ENCODE results near the gene AQP12B. TPM values are rescaled to one million over a fixed set of nuclear protein-coding genes. Genes with fewer than 3 reads are reported as not detected.
"Not testable (repeated sequence)": the region's sequence is repeated elsewhere in the genome, so short reads cannot be mapped to it uniquely, and the experiment has no call there.

AQP12B gene, protein sequence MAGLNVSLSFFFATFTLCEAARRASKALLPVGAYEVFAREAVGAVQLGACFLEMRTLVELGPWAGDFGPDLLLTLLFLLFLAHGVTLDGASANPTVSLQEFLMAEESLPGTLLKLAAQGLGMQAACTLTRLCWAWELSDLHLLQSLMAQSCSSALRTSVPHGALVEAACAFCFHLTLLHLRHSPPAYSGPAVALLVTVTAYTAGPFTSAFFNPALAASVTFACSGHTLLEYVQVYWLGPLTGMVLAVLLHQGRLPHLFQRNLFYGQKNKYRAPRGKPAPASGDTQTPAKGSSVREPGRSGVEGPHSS
- total RNA-seq (2022) (not detected in 2 replicates), Bru-seq, nascent RNA (not detected), BruChase-seq, experiment 1, labeled RNA remaining after a 6-hour chase (not detected), BruChase-seq, experiment 2, labeled RNA remaining after a 2-hour chase (not detected)
- long read RNA-seq: 0 reads

- H3K36me3 Mint-ChIP-seq (ENCODE audit: insufficient read depth, unreplicated experiment); H3K9me3 Mint-ChIP-seq (ENCODE audit: unreplicated experiment); H3K4me3 Mint-ChIP-seq (ENCODE audit: unreplicated experiment); CTCF ChIA-PET; BruUV-seq (replicated peaks); H3K27ac Mint-ChIP-seq (ENCODE audit: low read depth, unreplicated experiment); intact Hi-C loops (cut with micrococcal nuclease); H3K4me1 Mint-ChIP-seq (ENCODE audit: insufficient read depth, unreplicated experiment); DNase-seq (ENCODE audit: unreplicated experiment); POLR2A ChIA-PET: not testable (repeated sequence)
- peaks cover 14% of the 10 kb centered on the region for H3K27me3 Mint-ChIP-seq (ENCODE audit: insufficient read depth, unreplicated experiment)
Observed at GRCh38 chr2:240682431-240683224, at the start of gene AQP12B. Gene AQP12B, minus strand, starts transcription at chr2:240682885. Its CDS starts 48 bp downstream, at chr2:240682837.

DNA sequence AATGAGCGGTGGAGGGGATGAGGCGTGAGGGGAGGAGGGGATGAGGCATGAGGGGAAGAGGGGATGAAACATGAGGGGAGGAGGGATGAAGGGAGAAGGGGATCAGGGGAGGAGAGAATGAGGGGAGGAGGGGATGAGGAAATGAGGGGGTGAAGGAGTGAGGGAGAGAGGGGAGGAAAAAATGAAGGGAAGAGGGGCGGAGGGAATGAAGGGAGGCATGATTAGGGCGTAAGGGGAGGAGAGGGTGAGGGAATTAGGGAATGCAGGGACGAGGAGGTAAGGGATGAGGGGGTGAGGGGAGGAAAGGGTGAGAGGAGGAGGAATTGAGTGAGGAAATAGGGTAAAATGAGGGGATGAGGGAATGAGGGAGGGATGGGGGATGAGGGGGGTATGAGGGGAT lies 49.5 kb upstream of the AQP12B start:
- Mint-ChIP-seq H3K4me1 (ENCODE audit: insufficient read depth, unreplicated experiment) (no peaks in the 10 kb centered on the region), H3K27me3 (ENCODE audit: insufficient read depth, unreplicated experiment) (peaks cover 44% of the 10 kb centered on the region), H3K27ac (ENCODE audit: low read depth, unreplicated experiment) (no peak overlapping the region), H3K9me3 (ENCODE audit: unreplicated experiment) (no peaks in the 10 kb centered on the region), H3K36me3 (ENCODE audit: insufficient read depth, unreplicated experiment) (no peaks in the 10 kb centered on the region), H3K4me3 (ENCODE audit: unreplicated experiment) (no peak overlapping the region)
- intact Hi-C loops (cut with micrococcal nuclease): no loop called here
- POLR2A ChIA-PET: no interaction called here
- BruUV-seq (replicated peaks): no TSS peak
- no peak for TF ChIP-seq CTCF (IDR thresholded peaks at IDR 0.05; ENCODE audit: unreplicated experiment)
- DNase-seq (ENCODE audit: unreplicated experiment): no peak
- CTCF ChIA-PET: no interaction called here

DNA sequence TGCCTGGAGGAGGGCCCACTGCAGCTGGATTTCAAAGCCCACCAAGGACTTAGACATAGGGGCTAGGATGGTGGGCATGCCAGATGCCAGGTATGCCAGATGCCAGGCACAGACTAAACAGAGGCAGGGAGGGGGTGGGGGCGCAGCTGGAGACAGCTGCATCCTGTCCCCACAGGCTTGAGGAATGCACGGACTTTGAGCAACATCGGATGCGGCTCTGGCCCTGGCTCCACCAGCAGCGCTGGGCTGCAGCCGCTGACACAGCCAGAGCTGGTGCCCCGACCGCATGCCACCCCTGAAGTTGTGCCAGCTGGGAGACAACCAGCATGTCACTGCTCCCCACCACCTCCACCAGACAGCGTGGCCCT lies 48.5 kb upstream of the AQP12B start:
- POLR2A ChIA-PET: no interaction called here
- H3K36me3 Mint-ChIP-seq (ENCODE audit: insufficient read depth, unreplicated experiment): no peaks in the 10 kb centered on the region
- peaks cover 54% of the 10 kb centered on the region for H3K27me3 Mint-ChIP-seq (ENCODE audit: insufficient read depth, unreplicated experiment)
- no peaks in the 10 kb centered on the region for H3K4me1 Mint-ChIP-seq (ENCODE audit: insufficient read depth, unreplicated experiment)
- BruUV-seq (replicated peaks): no TSS peak
- no peaks in the 10 kb centered on the region for H3K9me3 Mint-ChIP-seq (ENCODE audit: unreplicated experiment)
- no peak overlapping the region for H3K27ac Mint-ChIP-seq (ENCODE audit: low read depth, unreplicated experiment)
- CTCF ChIA-PET: interaction anchor here (0.6 kb wide), 1 partner anchor 12 kb away, joined by 3 read pairs; no protein-coding TSS in a partner anchor
- TF ChIP-seq CTCF (IDR thresholded peaks at IDR 0.05; ENCODE audit: unreplicated experiment): no peak
- DNase-seq (ENCODE audit: unreplicated experiment): no peak
- H3K4me3 Mint-ChIP-seq (ENCODE audit: unreplicated experiment): no peak overlapping the region
- intact Hi-C loops (cut with micrococcal nuclease): no loop called here

DNA sequence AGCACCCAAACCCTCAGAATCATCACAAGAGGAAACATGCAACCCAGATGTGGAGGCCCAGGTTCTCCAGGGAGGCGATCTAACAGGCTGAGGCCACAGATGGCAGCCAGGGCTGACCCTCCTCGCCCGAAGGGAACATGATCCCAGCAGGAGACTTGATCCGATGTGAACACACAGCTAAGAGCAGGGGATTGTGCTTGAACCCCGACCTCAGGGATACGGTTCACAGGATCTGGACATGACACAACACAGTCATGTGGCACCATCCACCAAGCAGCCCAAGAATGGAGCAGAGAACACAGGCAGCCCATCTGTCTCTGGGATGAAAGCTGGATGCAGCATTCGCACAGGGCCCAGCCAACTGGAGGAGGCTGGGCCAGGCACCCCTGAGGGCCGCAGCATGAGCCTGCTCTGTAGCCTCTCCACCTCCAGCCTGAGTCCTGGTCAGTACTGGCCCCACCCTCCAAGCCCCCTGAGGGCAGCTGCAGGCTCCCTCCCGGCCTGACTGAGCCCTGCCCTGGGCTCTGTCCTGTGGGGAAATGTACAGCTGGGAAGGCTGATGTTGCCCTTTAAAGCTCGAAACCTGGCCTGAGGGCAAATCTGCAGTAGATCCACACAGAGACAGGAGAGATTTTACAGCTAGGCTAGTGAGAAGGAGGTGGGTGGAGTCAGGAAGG lies 48.0 kb upstream of the AQP12B start:
- Mint-ChIP-seq H3K36me3 (ENCODE audit: insufficient read depth, unreplicated experiment) (no peaks in the 10 kb centered on the region), H3K4me3 (ENCODE audit: unreplicated experiment) (no peak overlapping the region), H3K9me3 (ENCODE audit: unreplicated experiment) (no peaks in the 10 kb centered on the region), H3K27me3 (ENCODE audit: insufficient read depth, unreplicated experiment) (peaks cover 56% of the 10 kb centered on the region), H3K4me1 (ENCODE audit: insufficient read depth, unreplicated experiment) (no peaks in the 10 kb centered on the region), H3K27ac (ENCODE audit: low read depth, unreplicated experiment) (no peak overlapping the region)
- TF ChIP-seq CTCF (IDR thresholded peaks at IDR 0.05; ENCODE audit: unreplicated experiment): no peak
- ChIA-PET CTCF (interaction anchor here (0.5 to 0.6 kb wide), 2 partner anchors 12 to 320 kb away, joined by 3 to 4 read pairs; no protein-coding TSS in a partner anchor), POLR2A (no interaction called here)
- DNase-seq (ENCODE audit: unreplicated experiment): no peak
- no TSS peak for BruUV-seq (replicated peaks)
- intact Hi-C loops (cut with micrococcal nuclease): no loop called here

Data from MCF 10A (cell line).